IMR-90 (cell line): ENCODE measurements around the gene CIDEC. TPM values are rescaled to one million over a fixed set of nuclear protein-coding genes. Genes with fewer than 3 reads are reported as not detected.
A peak's percentile ranks its signal among the peaks of the same experiment; 100 is the strongest.

Source experiments
- ATAC-seq: fragments of 200-7000 bp; cut with Tn5 transposase; 2 replicates; pipeline ENCODE4 v1.9.1; 2020; ENCODE audit warnings: low read depth, mild to moderate bottlenecking, moderate library complexity
- BruUV-seq: library from RNA; stranded (reverse); fragments of 400-500 nt; replicated peaks from 2 replicates; lab custom pipeline; 2021; lab: Mats Ljungman, UMichigan
- CTCF ChIA-PET: fragments of 300-600 bp; formaldehyde crosslinking; extraction: SDS; loops from one replicate; lab custom pipeline; 2021; ENCODE audit warnings: antibody characterized with exemption; lab: Yijun Ruan, JAX
- POLR2A ChIA-PET: fragments of 300-600 bp; sonication (Branson Sonifier 250); formaldehyde crosslinking; loops from one replicate; lab custom pipeline; 2022; ENCODE audit warnings: antibody characterized with exemption; ENCODE audit not compliant: unreplicated experiment; lab: Charles Lee
- DNase-seq: peaks from one replicate; pipeline ENCODE4 v3.0.0; 2013
- H2AFZ ChIP-seq: replicated peaks from 2 replicates; pipeline ENCODE3; 2013; ENCODE audit warnings: low read length, mild to moderate bottlenecking; ENCODE audit not compliant: poor library complexity
- H2AK5ac ChIP-seq: 2 replicates; pipeline ENCODE4 v1.6.1; 2013; ENCODE audit warnings: low read depth, low read length, inconsistent platforms
- H2AK9ac ChIP-seq: replicated peaks from 2 replicates; pipeline ENCODE3; 2013; ENCODE audit warnings: mild to moderate bottlenecking, low read depth, low read length, moderate library complexity; ENCODE audit not compliant: poor library complexity
- H2BK120ac ChIP-seq: 2 replicates; pipeline ENCODE4 v1.6.1; 2013; ENCODE audit warnings: low read depth, low read length, inconsistent platforms
- H2BK15ac ChIP-seq: 3 replicates; pipeline ENCODE4 v1.6.1; 2013; ENCODE audit warnings: low read depth, low read length, inconsistent platforms
- H2BK20ac ChIP-seq: 2 replicates; pipeline ENCODE4 v1.6.1; 2013; ENCODE audit warnings: low read depth, mild to moderate bottlenecking, inconsistent platforms, low read length, moderate library complexity
- H2BK5ac ChIP-seq: 2 replicates; pipeline ENCODE4 v1.6.1; 2013; ENCODE audit warnings: mild to moderate bottlenecking, low read depth, low read length, inconsistent platforms; ENCODE audit not compliant: poor library complexity, severe bottlenecking
- H3K14ac ChIP-seq: replicated peaks from 2 replicates; pipeline ENCODE4 v1.6.1; 2013; ENCODE audit warnings: low read depth, low read length, inconsistent platforms
- H3K18ac ChIP-seq: 2 replicates; pipeline ENCODE4 v1.6.1; 2013; ENCODE audit warnings: low read depth, low read length, control low read depth
- H3K23ac ChIP-seq: 2 replicates; pipeline ENCODE4 v1.6.1; 2013; ENCODE audit warnings: low read depth, low read length, inconsistent platforms
- H3K27ac ChIP-seq: 2 replicates; pipeline ENCODE4 v1.5.1; 2013; ENCODE audit warnings: mild to moderate bottlenecking, control low read depth, low read length; ENCODE audit not compliant: insufficient read depth
- H3K27me3 ChIP-seq: 2 replicates; pipeline ENCODE4 v1.6.1; 2013; ENCODE audit warnings: low read length; ENCODE audit not compliant: control insufficient read depth, insufficient read depth
- H3K36me3 ChIP-seq: 2 replicates; pipeline ENCODE4 v1.6.1; 2013; ENCODE audit warnings: low read length, mixed read lengths; ENCODE audit not compliant: control insufficient read depth, insufficient read depth
- H3K4ac ChIP-seq: 2 replicates; pipeline ENCODE4 v1.6.1; 2013; ENCODE audit warnings: low read depth, low read length, inconsistent platforms
- H3K4me1 ChIP-seq: 2 replicates; pipeline ENCODE4 v1.6.1; 2013; ENCODE audit warnings: low read length, mixed read lengths; ENCODE audit not compliant: control insufficient read depth, insufficient read depth
- H3K4me2 ChIP-seq: 2 replicates; pipeline ENCODE4 v1.6.1; 2013; ENCODE audit warnings: low read depth, mild to moderate bottlenecking, control low read depth, low read length, moderate library complexity
- H3K4me3 ChIP-seq: 2 replicates; pipeline ENCODE4 v1.5.1; 2013; ENCODE audit warnings: low read depth, mild to moderate bottlenecking, control low read depth, low read length, moderate library complexity; ENCODE audit not compliant: insufficient read depth
- H3K56ac ChIP-seq: 2 replicates; pipeline ENCODE4 v1.6.1; 2013; ENCODE audit warnings: low read length, inconsistent platforms; ENCODE audit not compliant: insufficient read depth; ENCODE audit errors: extremely low read depth
- H3K79me1 ChIP-seq, 2 experiments: 2 replicates each; pipeline ENCODE4 v1.6.1; 2013; ENCODE audit warnings: low read length in 2 of 2, inconsistent platforms in 1 of 2, low read depth in 1 of 2
- H3K9ac ChIP-seq: 2 replicates; pipeline ENCODE4 v1.6.1; 2013; ENCODE audit warnings: low read depth, low read length, control low read depth
- H3K9me1 ChIP-seq: 2 replicates; pipeline ENCODE4 v1.6.1; 2013; ENCODE audit warnings: low read length, inconsistent platforms; ENCODE audit not compliant: insufficient read depth
- H3K9me3 ChIP-seq: 2 replicates; pipeline ENCODE4 v1.6.1; 2013; ENCODE audit warnings: low read length; ENCODE audit not compliant: control insufficient read depth, insufficient read depth
- H4K20me1 ChIP-seq: 2 replicates; pipeline ENCODE4 v1.6.1; 2013; ENCODE audit warnings: low read length, inconsistent platforms; ENCODE audit not compliant: insufficient read depth
- H4K5ac ChIP-seq: 2 replicates; pipeline ENCODE4 v1.6.1; 2013; ENCODE audit warnings: mild to moderate bottlenecking, low read depth, low read length, control low read depth
- H4K8ac ChIP-seq, 2 experiments: 2 replicates each; pipeline ENCODE4 v1.6.1; 2013; ENCODE audit warnings: low read depth in 2 of 2, low read length in 2 of 2, control low read depth in 1 of 2, inconsistent platforms in 1 of 2
- H4K91ac ChIP-seq: 2 replicates; pipeline ENCODE4 v1.6.1; 2013; ENCODE audit warnings: low read depth, low read length, inconsistent platforms; ENCODE audit not compliant: insufficient read depth
- CEBPB ChIP-seq: IDR thresholded peaks from 2 replicates; pipeline ENCODE4 v1.6.1; 2012; ENCODE audit warnings: low read depth, low read length, improper control_type of control experiment
- ELK1 ChIP-seq: fragments of 150-350 bp; IDR thresholded peaks from 2 replicates; pipeline ENCODE4 v1.6.1; 2016; ENCODE audit warnings: low read depth, mild to moderate bottlenecking, low read length, moderate library complexity, borderline replicate concordance
- MAFK ChIP-seq: IDR thresholded peaks from 2 replicates; pipeline ENCODE4 v1.6.1; 2012; ENCODE audit warnings: low read depth, low read length, improper control_type of control experiment
- NFE2L2 ChIP-seq: fragments of 150-350 bp; IDR thresholded peaks from 2 replicates; pipeline ENCODE4 v1.6.1; 2016; ENCODE audit warnings: low read depth, mild to moderate bottlenecking, low read length
- POLR2A ChIP-seq: IDR thresholded peaks from 2 replicates; pipeline ENCODE4 v1.6.1; 2012; ENCODE audit warnings: mild to moderate bottlenecking, low read depth, low read length
- RAD21 ChIP-seq: IDR thresholded peaks from 2 replicates; pipeline ENCODE4 v1.6.1; 2012; ENCODE audit warnings: low read length, improper control_type of control experiment
- RFX5 ChIP-seq: IDR thresholded peaks from 2 replicates; pipeline ENCODE4 v1.8.0; 2012; ENCODE audit warnings: low read depth, mild to moderate bottlenecking, low read length, moderate library complexity
- WGBS, 2 experiments: methylation state at CpG; one replicate each; pipeline versions ENCODE4 v1.1.5 to v1.1.7; 2013; ENCODE audit warnings: missing lambda C conversion rate in 2 of 2; ENCODE audit not compliant: insufficient read length in 1 of 2; ENCODE audit errors: extremely low coverage in 2 of 2; 5-methylcytosine and 5-hydroxymethylcytosine counted together
- dilution Hi-C: fragments of 300-500 bp; cut with HindIII; formaldehyde crosslinking; loops from one replicate; pipeline ENCODE4 v1.14.3; 2018; ENCODE audit warnings: low sequenced_read_pairs; ENCODE audit not compliant: unreplicated experiment
- in situ Hi-C: fragments of 300-500 bp; cut with MboI; formaldehyde crosslinking; loops from 3 replicates; pipeline ENCODE4 v1.14.3; 2019; ENCODE audit warnings: low sequenced_read_pairs, inconsistent platforms, mixed read lengths
- intact Hi-C: fragments of 100-400 bp; cut with micrococcal nuclease; formaldehyde crosslinking; loops from 2 replicates; pipeline ENCODE4 v1.10.0; 2022
- polyA plus RNA-seq, 3 experiments: library from polyadenylated mRNA; depleted of rRNA; stranded (reverse); fragments of >200 nt; gene quantifications; 2 replicates each; pipeline ENCODE4 v1.2.3, GENCODE V29; 2012; ENCODE audit warnings: low replicate concordance in 1 of 3
- total RNA-seq: library from RNA; depleted of rRNA; stranded (reverse); fragments of >200 nt; gene quantifications from 2 replicates; pipeline ENCODE4 v1.2.3, GENCODE V29; 2012
- TF ChIP-seq, protein P1 (sequence below): conservative IDR thresholded peaks from 2 replicates; pipeline ENCODE4 v1.5.1; 2012; ENCODE audit warnings: mild to moderate bottlenecking, low read depth, low read length, improper control_type of control experiment

The CIDEC gene
- total and polyA plus RNA-seq, 2 of the 4 experiments (the other 2 are of a cell fraction) = 0.09 TPM; not detected in 1

GRCh38 chr3:9864200-9864927 lies 15.7 kb downstream of the CIDEC start:
- H2BK15ac ChIP-seq = peak overlapping the region; percentile 70; the same call in 2 of the 3 replicates
- CTCF ChIA-PET = no interaction called here
- WGBS, 2 experiments = 37% methylated on average over 3 of the region's 16 CpGs; no CpG with 5 or more reads in 1 of the 2 experiments

More at GRCh38 chr3:9864200-9864927, 15.7 kb downstream of the CIDEC start:
- H2BK120ac ChIP-seq = peak overlapping the region; percentile 75
- H3K4me1 ChIP-seq = peaks cover 9% of the 10 kb centered on the region
- H2AFZ ChIP-seq = peak overlapping the region; percentile 90
- in situ Hi-C loops (no loop called here), dilution Hi-C loops (no loop called here), intact Hi-C loops (no loop called here)
- H3K27me3 ChIP-seq = no peaks in the 10 kb centered on the region; the same call in 1 of the 2 replicates
- peak overlapping the region; percentile 74 for H3K27ac ChIP-seq
- H3K9ac ChIP-seq = no peak overlapping the region
- ATAC-seq (peak; percentile 73), DNase-seq (peak; percentile 86)
- peak overlapping the region; percentile 48 for H3K14ac ChIP-seq
- H3K23ac ChIP-seq = peak overlapping the region; percentile 79
- peak overlapping the region; percentile 65; the same call in 1 of the 2 replicates for H2BK20ac ChIP-seq
- no TSS peak for BruUV-seq
- H4K91ac ChIP-seq = peak overlapping the region; percentile 44
- H4K8ac ChIP-seq = peak overlapping the region; percentile 81 to 90
- H3K4me3 ChIP-seq = no peak overlapping the region
- peak overlapping the region; percentile 61 for H2AK5ac ChIP-seq
- POLR2A ChIA-PET = no interaction called here
- peak overlapping the region; percentile 61 for H2AK9ac ChIP-seq
- H3K79me1 ChIP-seq = no peaks in the 10 kb centered on the region
- TF ChIP-seq POLR2A (no peak), RFX5 (no peak), NFE2L2 (no peak), MAFK (no peak), RAD21 (no peak), CEBPB (peak; percentile 86), ELK1 (no peak)
- TF ChIP-seq, protein P1, sequence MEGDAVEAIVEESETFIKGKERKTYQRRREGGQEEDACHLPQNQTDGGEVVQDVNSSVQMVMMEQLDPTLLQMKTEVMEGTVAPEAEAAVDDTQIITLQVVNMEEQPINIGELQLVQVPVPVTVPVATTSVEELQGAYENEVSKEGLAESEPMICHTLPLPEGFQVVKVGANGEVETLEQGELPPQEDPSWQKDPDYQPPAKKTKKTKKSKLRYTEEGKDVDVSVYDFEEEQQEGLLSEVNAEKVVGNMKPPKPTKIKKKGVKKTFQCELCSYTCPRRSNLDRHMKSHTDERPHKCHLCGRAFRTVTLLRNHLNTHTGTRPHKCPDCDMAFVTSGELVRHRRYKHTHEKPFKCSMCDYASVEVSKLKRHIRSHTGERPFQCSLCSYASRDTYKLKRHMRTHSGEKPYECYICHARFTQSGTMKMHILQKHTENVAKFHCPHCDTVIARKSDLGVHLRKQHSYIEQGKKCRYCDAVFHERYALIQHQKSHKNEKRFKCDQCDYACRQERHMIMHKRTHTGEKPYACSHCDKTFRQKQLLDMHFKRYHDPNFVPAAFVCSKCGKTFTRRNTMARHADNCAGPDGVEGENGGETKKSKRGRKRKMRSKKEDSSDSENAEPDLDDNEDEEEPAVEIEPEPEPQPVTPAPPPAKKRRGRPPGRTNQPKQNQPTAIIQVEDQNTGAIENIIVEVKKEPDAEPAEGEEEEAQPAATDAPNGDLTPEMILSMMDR = no peak
- no peaks in the 10 kb centered on the region for H4K20me1 ChIP-seq
- no peak overlapping the region for H3K56ac ChIP-seq
- H2BK5ac ChIP-seq = no peak overlapping the region
- peak overlapping the region; percentile 0; the same call in 1 of the 2 replicates for H3K4me2 ChIP-seq
- H3K4ac ChIP-seq = peak overlapping the region; percentile 66
- peak overlapping the region; percentile 10; the same call in 1 of the 2 replicates for H3K18ac ChIP-seq
- no peaks in the 10 kb centered on the region for H3K36me3 ChIP-seq
- H4K5ac ChIP-seq = peak overlapping the region; percentile 18
- no peaks in the 10 kb centered on the region for H3K9me3 ChIP-seq
- H3K9me1 ChIP-seq = 0 out of 2 replicates have a peak, but pooled peaks cover 3% of the 10 kb centered on the region
